ENCODE data around the gene NEDD1.
A peak's percentile ranks its signal among the peaks of the same experiment; 100 is the strongest.

Gene NEDD1

DNA sequence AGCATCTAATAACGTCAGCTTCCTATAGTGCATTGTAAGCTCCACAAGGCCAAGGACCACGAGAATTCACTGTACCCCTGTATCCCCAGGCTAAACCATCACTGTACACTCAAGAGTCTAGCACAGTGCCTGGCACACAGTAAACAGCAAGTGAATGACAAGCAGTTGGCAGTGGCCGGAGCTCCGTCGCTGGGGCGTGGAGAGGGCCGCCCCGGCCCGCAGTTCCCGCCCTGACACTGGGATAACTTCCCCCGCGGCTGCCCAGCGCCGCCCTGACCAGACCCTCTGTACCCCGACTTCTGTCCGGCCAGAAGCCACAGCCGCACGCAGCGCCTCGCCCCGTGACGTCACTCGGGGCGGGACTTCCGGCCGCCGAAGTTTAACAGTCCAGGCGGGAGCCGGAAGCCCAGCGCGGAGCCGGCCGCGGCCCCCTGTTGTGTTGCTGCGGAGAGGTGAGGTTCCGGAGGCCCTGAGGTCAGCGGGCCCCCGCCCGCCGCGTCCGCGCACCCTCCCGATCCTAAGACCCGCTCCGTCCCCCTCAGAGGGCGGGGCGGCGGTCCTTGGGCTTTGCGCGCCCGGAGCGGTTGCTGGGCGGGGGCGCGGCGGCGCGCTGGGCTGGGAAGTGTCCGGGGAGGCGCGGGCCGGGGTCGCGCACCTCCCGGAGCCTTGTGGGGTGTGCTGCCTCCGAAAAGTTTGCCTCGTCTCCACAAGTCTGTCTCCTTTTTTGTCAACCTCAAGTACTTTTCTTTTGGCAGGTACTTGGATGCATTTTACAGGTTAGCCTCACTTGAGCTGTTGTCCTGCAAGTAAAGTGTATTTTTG lies at the start of gene NEDD1:
Gene NEDD1 (plus strand): TSS at position 409 of the 822 bp plus-strand sequence. CDS start 2,503 bp downstream, outside the sequence.
- TF ChIP-seq ZFX (IDR thresholded peaks at IDR 0.05; ENCODE audit: borderline replicate concordance): no peak
- TF ChIP-seq, protein P1, sequence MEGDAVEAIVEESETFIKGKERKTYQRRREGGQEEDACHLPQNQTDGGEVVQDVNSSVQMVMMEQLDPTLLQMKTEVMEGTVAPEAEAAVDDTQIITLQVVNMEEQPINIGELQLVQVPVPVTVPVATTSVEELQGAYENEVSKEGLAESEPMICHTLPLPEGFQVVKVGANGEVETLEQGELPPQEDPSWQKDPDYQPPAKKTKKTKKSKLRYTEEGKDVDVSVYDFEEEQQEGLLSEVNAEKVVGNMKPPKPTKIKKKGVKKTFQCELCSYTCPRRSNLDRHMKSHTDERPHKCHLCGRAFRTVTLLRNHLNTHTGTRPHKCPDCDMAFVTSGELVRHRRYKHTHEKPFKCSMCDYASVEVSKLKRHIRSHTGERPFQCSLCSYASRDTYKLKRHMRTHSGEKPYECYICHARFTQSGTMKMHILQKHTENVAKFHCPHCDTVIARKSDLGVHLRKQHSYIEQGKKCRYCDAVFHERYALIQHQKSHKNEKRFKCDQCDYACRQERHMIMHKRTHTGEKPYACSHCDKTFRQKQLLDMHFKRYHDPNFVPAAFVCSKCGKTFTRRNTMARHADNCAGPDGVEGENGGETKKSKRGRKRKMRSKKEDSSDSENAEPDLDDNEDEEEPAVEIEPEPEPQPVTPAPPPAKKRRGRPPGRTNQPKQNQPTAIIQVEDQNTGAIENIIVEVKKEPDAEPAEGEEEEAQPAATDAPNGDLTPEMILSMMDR (IDR thresholded peaks at IDR 0.05): no peak
- H3K27ac ChIP-seq: peak within 1 kb of the TSS; percentile 64

GRCh38 chr12:96858162-96858561 lies 48.9 kb upstream of the NEDD1 start:
- TF ChIP-seq ZFX (IDR thresholded peaks at IDR 0.05; ENCODE audit: borderline replicate concordance): no peak
- TF ChIP-seq, protein P1 (IDR thresholded peaks at IDR 0.05): no peak
- H3K27ac ChIP-seq: no peak overlapping the region

- TF ChIP-seq, protein P1 (IDR thresholded peaks at IDR 0.05): no peak
- H3K27ac ChIP-seq: no peak overlapping the region
Observed at GRCh38 chr12:96861656-96862055, 45.4 kb upstream of the NEDD1 start.

GRCh38 chr12:96862326-96862725 lies 44.7 kb upstream of the NEDD1 start:
- no peak for TF ChIP-seq ZFX (IDR thresholded peaks at IDR 0.05; ENCODE audit: borderline replicate concordance)
- TF ChIP-seq, protein P1 (IDR thresholded peaks at IDR 0.05): no peak
- no peak overlapping the region for H3K27ac ChIP-seq

DNA sequence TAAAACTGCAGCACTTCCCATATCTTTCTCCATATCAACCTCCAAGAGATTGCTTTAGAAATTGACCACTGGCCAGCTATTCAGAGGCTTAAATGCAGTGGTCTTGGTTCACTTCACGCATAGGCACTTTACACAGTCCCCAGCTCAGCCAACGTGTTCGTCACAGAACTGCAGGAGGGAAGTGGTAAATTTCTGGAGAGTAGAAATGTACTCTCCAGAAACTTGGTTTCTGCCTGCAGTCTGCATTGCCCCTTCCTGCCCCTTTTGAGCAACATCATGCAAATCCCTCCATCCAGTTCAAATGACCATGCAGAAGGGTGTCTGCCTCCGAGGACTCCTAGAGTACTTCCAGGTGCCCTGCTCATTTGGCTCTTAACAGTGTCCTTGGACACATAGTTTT lies 42.7 kb upstream of the NEDD1 start:
- no peak for TF ChIP-seq ZFX (IDR thresholded peaks at IDR 0.05; ENCODE audit: borderline replicate concordance)
- TF ChIP-seq, protein P1 (IDR thresholded peaks at IDR 0.05): no peak
- H3K27ac ChIP-seq: no peak overlapping the region

- no peak overlapping the region for H3K27ac ChIP-seq
- no peak for TF ChIP-seq ZFX (IDR thresholded peaks at IDR 0.05; ENCODE audit: borderline replicate concordance)
- TF ChIP-seq, protein P1 (IDR thresholded peaks at IDR 0.05): no peak
Observed at GRCh38 chr12:96866801-96867590, 40.1 kb upstream of the NEDD1 start.

GRCh38 chr12:96870946-96871345 lies 36.1 kb upstream of the NEDD1 start:
- no peak overlapping the region for H3K27ac ChIP-seq
- TF ChIP-seq, protein P1 (IDR thresholded peaks at IDR 0.05): no peak
- no peak for TF ChIP-seq ZFX (IDR thresholded peaks at IDR 0.05; ENCODE audit: borderline replicate concordance)

Data from 22Rv1 (cell line).